Measurements from ENCODE around the gene DDR1.

DDR1 gene

DNA sequence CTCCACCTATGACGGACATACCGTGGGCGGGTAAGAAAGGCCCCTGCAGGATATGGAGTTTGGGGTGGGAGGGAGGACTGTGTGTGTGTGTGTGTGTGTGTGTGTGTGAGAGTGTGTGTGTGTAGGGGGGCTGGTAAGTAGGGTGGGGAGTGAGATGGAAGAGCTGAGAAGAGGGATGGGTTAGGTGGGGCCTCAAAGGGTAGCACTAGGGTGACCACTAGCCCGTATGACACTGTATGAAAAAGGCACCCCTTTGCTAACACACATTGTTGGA lies 7.1 kb downstream of the DDR1 start:
- TF ChIP-seq, protein P1, sequence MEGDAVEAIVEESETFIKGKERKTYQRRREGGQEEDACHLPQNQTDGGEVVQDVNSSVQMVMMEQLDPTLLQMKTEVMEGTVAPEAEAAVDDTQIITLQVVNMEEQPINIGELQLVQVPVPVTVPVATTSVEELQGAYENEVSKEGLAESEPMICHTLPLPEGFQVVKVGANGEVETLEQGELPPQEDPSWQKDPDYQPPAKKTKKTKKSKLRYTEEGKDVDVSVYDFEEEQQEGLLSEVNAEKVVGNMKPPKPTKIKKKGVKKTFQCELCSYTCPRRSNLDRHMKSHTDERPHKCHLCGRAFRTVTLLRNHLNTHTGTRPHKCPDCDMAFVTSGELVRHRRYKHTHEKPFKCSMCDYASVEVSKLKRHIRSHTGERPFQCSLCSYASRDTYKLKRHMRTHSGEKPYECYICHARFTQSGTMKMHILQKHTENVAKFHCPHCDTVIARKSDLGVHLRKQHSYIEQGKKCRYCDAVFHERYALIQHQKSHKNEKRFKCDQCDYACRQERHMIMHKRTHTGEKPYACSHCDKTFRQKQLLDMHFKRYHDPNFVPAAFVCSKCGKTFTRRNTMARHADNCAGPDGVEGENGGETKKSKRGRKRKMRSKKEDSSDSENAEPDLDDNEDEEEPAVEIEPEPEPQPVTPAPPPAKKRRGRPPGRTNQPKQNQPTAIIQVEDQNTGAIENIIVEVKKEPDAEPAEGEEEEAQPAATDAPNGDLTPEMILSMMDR (IDR thresholded peaks at IDR 0.05; ENCODE audit: low read depth, low read length, missing control alignments) = no peak
- Histone ChIP-seq H3K27ac (no peak overlapping the region), H3K4me3 (ENCODE audit: low read depth, low read length) (no peak overlapping the region), H3K27me3 (replicated peaks) (no peaks in the 10 kb centered on the region), H3K36me3 (replicated peaks) (peaks cover 2% of the 10 kb centered on the region)
- no peak for DNase-seq
- in situ Hi-C loops (cut with HindIII; ENCODE audit: low pct_ligation_motif_present, low sequenced_read_pairs) = no loop called here

DNA sequence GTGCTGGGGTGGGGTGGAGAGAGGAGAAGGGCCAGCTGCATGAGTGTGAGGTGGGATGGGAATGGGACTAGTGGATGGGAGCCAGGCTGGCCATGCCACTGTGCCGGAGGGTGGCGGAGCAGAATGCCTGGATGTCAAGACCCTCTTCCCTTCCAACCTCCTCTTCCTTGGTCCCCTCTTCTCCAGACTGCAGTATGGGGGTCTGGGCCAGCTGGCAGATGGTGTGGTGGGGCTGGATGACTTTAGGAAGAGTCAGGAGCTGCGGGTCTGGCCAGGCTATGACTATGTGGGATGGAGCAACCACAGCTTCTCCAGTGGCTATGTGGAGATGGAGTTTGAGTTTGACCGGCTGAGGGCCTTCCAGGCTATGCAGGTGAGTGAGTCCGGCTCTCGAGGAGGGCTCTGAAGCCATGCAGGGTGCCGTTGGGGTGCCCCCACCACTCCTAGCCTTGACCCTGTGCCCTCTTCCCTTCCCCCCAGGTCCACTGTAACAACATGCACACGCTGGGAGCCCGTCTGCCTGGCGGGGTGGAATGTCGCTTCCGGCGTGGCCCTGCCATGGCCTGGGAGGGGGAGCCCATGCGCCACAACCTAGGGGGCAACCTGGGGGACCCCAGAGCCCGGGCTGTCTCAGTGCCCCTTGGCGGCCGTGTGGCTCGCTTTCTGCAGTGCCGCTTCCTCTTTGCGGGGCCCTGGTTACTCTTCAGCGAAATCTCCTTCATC lies 7.7 kb downstream of the DDR1 start:
- H3K4me3 ChIP-seq (ENCODE audit: low read depth, low read length) = no peak overlapping the region
- in situ Hi-C loops (cut with HindIII; ENCODE audit: low pct_ligation_motif_present, low sequenced_read_pairs) = no loop called here
- no peak overlapping the region for H3K27ac ChIP-seq
- H3K36me3 ChIP-seq (replicated peaks) = peaks cover 5% of the 10 kb centered on the region
- H3K27me3 ChIP-seq (replicated peaks) = no peaks in the 10 kb centered on the region
- no peak for DNase-seq
- TF ChIP-seq, protein P1 (IDR thresholded peaks at IDR 0.05; ENCODE audit: low read depth, low read length, missing control alignments) = no peak

DNA sequence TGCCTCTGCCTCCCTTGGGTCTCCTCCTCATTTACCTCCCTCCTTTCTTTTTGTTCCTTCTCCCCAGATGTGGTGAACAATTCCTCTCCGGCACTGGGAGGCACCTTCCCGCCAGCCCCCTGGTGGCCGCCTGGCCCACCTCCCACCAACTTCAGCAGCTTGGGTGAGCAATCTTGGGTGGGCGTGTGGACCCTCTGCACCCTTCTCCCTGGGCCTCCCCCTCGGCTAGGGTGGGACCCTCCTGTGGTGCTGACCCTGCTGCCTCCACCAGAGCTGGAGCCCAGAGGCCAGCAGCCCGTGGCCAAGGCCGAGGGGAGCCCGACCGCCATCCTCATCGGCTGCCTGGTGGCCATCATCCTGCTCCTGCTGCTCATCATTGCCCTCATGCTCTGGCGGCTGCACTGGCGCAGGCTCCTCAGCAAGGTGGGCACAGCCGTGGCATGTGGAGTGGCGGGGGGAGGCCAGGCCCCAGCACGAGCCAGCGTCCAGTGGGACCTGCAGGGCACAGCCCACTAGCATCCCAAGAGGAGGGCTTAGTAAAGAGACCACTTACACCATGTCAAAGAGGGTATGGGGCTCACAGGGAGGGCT lies 8.8 kb downstream of the DDR1 start:
- H3K27me3 ChIP-seq (replicated peaks) = no peaks in the 10 kb centered on the region
- peaks cover 12% of the 10 kb centered on the region for H3K36me3 ChIP-seq (replicated peaks)
- H3K4me3 ChIP-seq (ENCODE audit: low read depth, low read length) = no peak overlapping the region
- in situ Hi-C loops (cut with HindIII; ENCODE audit: low pct_ligation_motif_present, low sequenced_read_pairs) = no loop called here
- H3K27ac ChIP-seq = no peak overlapping the region
- DNase-seq = no peak
- TF ChIP-seq, protein P1 (IDR thresholded peaks at IDR 0.05; ENCODE audit: low read depth, low read length, missing control alignments) = peak; percentile 52

DNA sequence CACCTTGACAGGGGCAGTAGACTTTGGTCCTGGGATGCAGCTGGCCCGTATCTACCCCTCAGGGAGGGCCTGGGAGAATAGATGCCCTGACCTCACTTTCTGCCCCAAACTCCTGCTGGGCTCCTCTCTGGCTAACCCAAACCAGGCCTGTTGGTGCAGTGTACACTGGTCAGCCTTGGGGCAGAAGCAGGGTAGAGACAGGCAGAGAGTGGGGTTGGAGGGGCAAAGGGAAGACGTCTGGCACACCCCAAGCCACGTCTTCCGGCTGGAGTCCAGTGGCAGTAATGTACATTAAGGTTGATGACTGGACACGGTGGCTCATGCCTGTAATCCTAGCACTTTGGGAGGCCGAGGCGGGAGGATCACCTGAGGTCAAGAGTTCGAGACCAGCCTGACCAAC lies 9.3 kb downstream of the DDR1 start:
- TF ChIP-seq, protein P1 (IDR thresholded peaks at IDR 0.05; ENCODE audit: low read depth, low read length, missing control alignments) = no peak
- Histone ChIP-seq H3K27ac (no peak overlapping the region), H3K36me3 (replicated peaks) (peaks cover 15% of the 10 kb centered on the region), H3K27me3 (replicated peaks) (no peaks in the 10 kb centered on the region), H3K4me3 (ENCODE audit: low read depth, low read length) (no peak overlapping the region)
- in situ Hi-C loops (cut with HindIII; ENCODE audit: low pct_ligation_motif_present, low sequenced_read_pairs) = no loop called here
- no peak for DNase-seq

DNA sequence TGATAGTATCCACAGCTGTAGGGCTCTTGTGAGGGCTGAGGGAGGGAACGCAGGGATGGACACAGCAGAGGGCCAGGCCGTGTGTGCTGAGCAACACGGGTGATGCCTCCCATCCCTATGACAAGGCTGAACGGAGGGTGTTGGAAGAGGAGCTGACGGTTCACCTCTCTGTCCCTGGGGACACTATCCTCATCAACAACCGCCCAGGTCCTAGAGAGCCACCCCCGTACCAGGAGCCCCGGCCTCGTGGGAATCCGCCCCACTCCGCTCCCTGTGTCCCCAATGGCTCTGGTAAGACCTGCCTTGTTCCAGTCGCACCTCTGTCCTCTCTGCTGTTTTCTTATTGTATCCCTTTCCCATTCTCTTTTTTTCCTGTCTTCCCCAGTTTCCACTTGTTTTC lies 10.1 kb downstream of the DDR1 start:
- H3K4me3 ChIP-seq (ENCODE audit: low read depth, low read length) = no peak overlapping the region
- H3K36me3 ChIP-seq (replicated peaks) = peaks cover 15% of the 10 kb centered on the region

More for the DNA sequence above, 10.1 kb downstream of the DDR1 start:
- H3K27ac ChIP-seq = no peak overlapping the region
- in situ Hi-C loops (cut with HindIII; ENCODE audit: low pct_ligation_motif_present, low sequenced_read_pairs) = no loop called here
- DNase-seq = no peak
- TF ChIP-seq, protein P1 (IDR thresholded peaks at IDR 0.05; ENCODE audit: low read depth, low read length, missing control alignments) = no peak
- H3K27me3 ChIP-seq (replicated peaks) = no peaks in the 10 kb centered on the region

Measured in brain microvascular endothelial cell (primary cell).